Measurements from ENCODE around the gene MTHFD2L.

MTHFD2L gene

GRCh38 chr4:74254386-74254785 lies 96.5 kb downstream of the MTHFD2L start:
- Histone ChIP-seq H4K20me1 (ENCODE audit: insufficient read depth, low read length) (no peaks in the 10 kb centered on the region), H3K36me3 (ENCODE audit: insufficient read depth, low read length) (no peaks in the 10 kb centered on the region), H3K9me3 (ENCODE audit: insufficient read depth, low read length, severe bottlenecking) (peaks cover 24% of the 10 kb centered on the region), H3K79me2 (ENCODE audit: insufficient read depth, low read length) (no peaks in the 10 kb centered on the region), H3K4me1 (ENCODE audit: insufficient read depth, low read length) (no peaks in the 10 kb centered on the region), H3K27ac (ENCODE audit: low read length) (no peak overlapping the region), H3K27me3 (ENCODE audit: insufficient read depth, low read length, poor library complexity) (no peaks in the 10 kb centered on the region), H2AFZ (ENCODE audit: low read depth, low read length) (no peak overlapping the region), H3K4me2 (ENCODE audit: insufficient read depth, low read length) (no peak overlapping the region), H3K4me3 (ENCODE audit: low read depth in 1 of 2, low read length in 2 of 2) (no peak overlapping the region), H3K9ac (ENCODE audit: low read depth, low read length) (no peak overlapping the region)
- no peak for DNase-seq
- ATAC-seq (ENCODE audit: insufficient read depth, low read depth), result no peak
- TF ChIP-seq, protein P1, sequence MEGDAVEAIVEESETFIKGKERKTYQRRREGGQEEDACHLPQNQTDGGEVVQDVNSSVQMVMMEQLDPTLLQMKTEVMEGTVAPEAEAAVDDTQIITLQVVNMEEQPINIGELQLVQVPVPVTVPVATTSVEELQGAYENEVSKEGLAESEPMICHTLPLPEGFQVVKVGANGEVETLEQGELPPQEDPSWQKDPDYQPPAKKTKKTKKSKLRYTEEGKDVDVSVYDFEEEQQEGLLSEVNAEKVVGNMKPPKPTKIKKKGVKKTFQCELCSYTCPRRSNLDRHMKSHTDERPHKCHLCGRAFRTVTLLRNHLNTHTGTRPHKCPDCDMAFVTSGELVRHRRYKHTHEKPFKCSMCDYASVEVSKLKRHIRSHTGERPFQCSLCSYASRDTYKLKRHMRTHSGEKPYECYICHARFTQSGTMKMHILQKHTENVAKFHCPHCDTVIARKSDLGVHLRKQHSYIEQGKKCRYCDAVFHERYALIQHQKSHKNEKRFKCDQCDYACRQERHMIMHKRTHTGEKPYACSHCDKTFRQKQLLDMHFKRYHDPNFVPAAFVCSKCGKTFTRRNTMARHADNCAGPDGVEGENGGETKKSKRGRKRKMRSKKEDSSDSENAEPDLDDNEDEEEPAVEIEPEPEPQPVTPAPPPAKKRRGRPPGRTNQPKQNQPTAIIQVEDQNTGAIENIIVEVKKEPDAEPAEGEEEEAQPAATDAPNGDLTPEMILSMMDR (IDR thresholded peaks at IDR 0.05; ENCODE audit: borderline replicate concordance, extremely low read depth, low read length, poor library complexity, severe bottlenecking), result no peak
- TF ChIP-seq EZH2 (IDR thresholded peaks at IDR 0.05; ENCODE audit: borderline replicate concordance, low read depth, low read length, severe bottlenecking), result no peak

DNA sequence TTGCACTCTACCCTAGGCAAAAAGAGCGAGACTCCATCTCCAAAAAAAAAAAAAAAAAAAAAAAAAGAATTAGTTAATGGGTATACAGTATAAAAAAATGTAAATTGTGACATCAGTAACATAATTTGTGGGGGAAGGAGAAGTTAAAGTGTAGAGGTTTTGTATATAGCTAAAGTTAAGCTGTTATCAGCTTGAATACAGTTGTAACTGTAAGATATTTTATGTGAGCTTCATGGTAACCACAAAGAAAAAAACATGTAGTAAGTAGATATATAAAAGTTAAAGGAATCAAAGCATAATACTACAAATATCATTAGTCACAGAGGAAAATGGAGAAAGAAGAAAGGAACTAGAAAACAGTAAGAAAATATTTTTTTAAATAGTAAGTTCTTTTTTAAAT lies 97.2 kb downstream of the MTHFD2L start:
- peaks cover 24% of the 10 kb centered on the region for H3K9me3 ChIP-seq (ENCODE audit: insufficient read depth, low read length, severe bottlenecking)
- TF ChIP-seq EZH2 (IDR thresholded peaks at IDR 0.05; ENCODE audit: borderline replicate concordance, low read depth, low read length, severe bottlenecking), result no peak
- TF ChIP-seq, protein P1 (IDR thresholded peaks at IDR 0.05; ENCODE audit: borderline replicate concordance, extremely low read depth, low read length, poor library complexity, severe bottlenecking), result no peak
- H3K27ac ChIP-seq (ENCODE audit: low read length), result no peak overlapping the region
- no peak overlapping the region for H3K4me3 ChIP-seq (ENCODE audit: low read depth in 1 of 2, low read length in 2 of 2)
- H2AFZ ChIP-seq (ENCODE audit: low read depth, low read length), result no peak overlapping the region
- H3K4me1 ChIP-seq (ENCODE audit: insufficient read depth, low read length), result no peaks in the 10 kb centered on the region
- no peak overlapping the region for H3K4me2 ChIP-seq (ENCODE audit: insufficient read depth, low read length)
- no peak for DNase-seq
- no peaks in the 10 kb centered on the region for H3K27me3 ChIP-seq (ENCODE audit: insufficient read depth, low read length, poor library complexity)
- no peak overlapping the region for H3K9ac ChIP-seq (ENCODE audit: low read depth, low read length)
- no peaks in the 10 kb centered on the region for H3K36me3 ChIP-seq (ENCODE audit: insufficient read depth, low read length)
- no peaks in the 10 kb centered on the region for H4K20me1 ChIP-seq (ENCODE audit: insufficient read depth, low read length)
- H3K79me2 ChIP-seq (ENCODE audit: insufficient read depth, low read length), result no peaks in the 10 kb centered on the region
- ATAC-seq (ENCODE audit: insufficient read depth, low read depth), result no peak

- Histone ChIP-seq H3K9me3 (ENCODE audit: insufficient read depth, low read length, severe bottlenecking) (peaks cover under 1% of the 10 kb centered on the region), H3K4me2 (ENCODE audit: insufficient read depth, low read length) (no peak overlapping the region), H3K4me1 (ENCODE audit: insufficient read depth, low read length) (no peaks in the 10 kb centered on the region), H4K20me1 (ENCODE audit: insufficient read depth, low read length) (no peaks in the 10 kb centered on the region), H3K36me3 (ENCODE audit: insufficient read depth, low read length) (no peaks in the 10 kb centered on the region), H3K27ac (ENCODE audit: low read length) (no peak overlapping the region), H2AFZ (ENCODE audit: low read depth, low read length) (no peak overlapping the region), H3K27me3 (ENCODE audit: insufficient read depth, low read length, poor library complexity) (no peaks in the 10 kb centered on the region), H3K9ac (ENCODE audit: low read depth, low read length) (no peak overlapping the region), H3K4me3 (ENCODE audit: low read depth in 1 of 2, low read length in 2 of 2) (no peak overlapping the region), H3K79me2 (ENCODE audit: insufficient read depth, low read length) (no peaks in the 10 kb centered on the region)
- TF ChIP-seq EZH2 (IDR thresholded peaks at IDR 0.05; ENCODE audit: borderline replicate concordance, low read depth, low read length, severe bottlenecking), result no peak
- TF ChIP-seq, protein P1 (IDR thresholded peaks at IDR 0.05; ENCODE audit: borderline replicate concordance, extremely low read depth, low read length, poor library complexity, severe bottlenecking), result no peak
- ATAC-seq (ENCODE audit: insufficient read depth, low read depth), result no peak
- DNase-seq, result no peak
These were observed 101.0 kb downstream of the MTHFD2L start for GRCh38 chr4:74258963-74259362.

DNA sequence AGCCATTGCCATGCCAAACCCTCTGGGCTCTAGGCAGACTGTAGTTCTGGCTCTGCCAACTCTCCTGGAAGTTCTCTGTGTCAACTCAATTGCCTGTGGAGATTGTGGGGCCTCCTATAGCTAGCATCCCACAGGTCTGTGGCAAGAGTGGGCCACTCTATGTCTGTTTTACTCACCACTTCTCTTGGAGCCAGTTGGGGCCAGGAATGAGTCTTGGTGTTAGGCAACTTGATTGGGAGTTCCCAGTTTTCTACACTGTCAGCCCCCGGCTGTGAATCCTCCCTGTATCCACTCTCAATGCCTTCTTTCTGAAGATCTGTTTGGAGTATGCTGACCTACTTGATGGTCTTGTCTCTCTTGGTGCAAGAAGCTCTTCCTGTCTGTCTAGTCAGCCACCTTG lies 102.1 kb downstream of the MTHFD2L start:
- Histone ChIP-seq H3K27me3 (ENCODE audit: insufficient read depth, low read length, poor library complexity) (no peaks in the 10 kb centered on the region), H3K79me2 (ENCODE audit: insufficient read depth, low read length) (no peaks in the 10 kb centered on the region), H3K4me2 (ENCODE audit: insufficient read depth, low read length) (no peak overlapping the region), H2AFZ (ENCODE audit: low read depth, low read length) (no peak overlapping the region), H3K4me1 (ENCODE audit: insufficient read depth, low read length) (no peaks in the 10 kb centered on the region), H3K9me3 (ENCODE audit: insufficient read depth, low read length, severe bottlenecking) (no peaks in the 10 kb centered on the region), H4K20me1 (ENCODE audit: insufficient read depth, low read length) (no peaks in the 10 kb centered on the region), H3K4me3 (ENCODE audit: low read depth in 1 of 2, low read length in 2 of 2) (no peak overlapping the region), H3K9ac (ENCODE audit: low read depth, low read length) (no peak overlapping the region), H3K27ac (ENCODE audit: low read length) (no peak overlapping the region), H3K36me3 (ENCODE audit: insufficient read depth, low read length) (no peaks in the 10 kb centered on the region)
- DNase-seq, result no peak
- ATAC-seq (ENCODE audit: insufficient read depth, low read depth), result no peak
- no peak for TF ChIP-seq EZH2 (IDR thresholded peaks at IDR 0.05; ENCODE audit: borderline replicate concordance, low read depth, low read length, severe bottlenecking)
- TF ChIP-seq, protein P1 (IDR thresholded peaks at IDR 0.05; ENCODE audit: borderline replicate concordance, extremely low read depth, low read length, poor library complexity, severe bottlenecking), result no peak
